Parietal lobe (tissue), 2 donors: Measurements from ENCODE around the gene TEDC2. TPM values are rescaled to one million over a fixed set of nuclear protein-coding genes. Genes with fewer than 3 reads are reported as not detected.

Source experiments
- small RNA-seq: library from RNA; depleted of rRNA; stranded (forward); fragments of <200 nt; gene quantifications from one replicate; pipeline ENCODE3, GENCODE V24; 2014; ENCODE audit warnings: low replicate concordance
- total RNA-seq: library from RNA; depleted of rRNA; stranded (reverse); fragments of >200 nt; gene quantifications from one replicate; pipeline ENCODE4 v1.2.3, GENCODE V29; 2014

TEDC2 gene
- 12.2 TPM for total RNA-seq

GRCh38 chr16:2459647-2460390, at the start of gene TEDC2:
TEDC2 (plus strand) TSS chr16:2460109; CDS start chr16:2460145, 36 bp downstream.

GRCh38 chr16:2429034-2429770, 30.7 kb upstream of the TEDC2 start, which contains the start of gene CCNF:
CCNF (plus strand) TSS chr16:2429447; CDS start chr16:2429482, 35 bp downstream.

GRCh38 chr16:2471016-2471652, 11.2 kb downstream of the TEDC2 start, which contains the start of gene NTN3:
NTN3 (plus strand) TSS chr16:2471297; CDS start chr16:2471702, 405 bp downstream.

GRCh38 chr16:2474877-2475412, 15.0 kb downstream of the TEDC2 start, which contains the start of gene TBC1D24:
TBC1D24 (plus strand) TSS chr16:2475127; CDS start chr16:2496149, 21,022 bp downstream.

GRCh38 chr16:2513405-2514332, 53.8 kb downstream of the TEDC2 start, which contains the start of gene ATP6V0C:
ATP6V0C (plus strand) TSS chr16:2513952; CDS start chr16:2514104, 152 bp downstream.

Small RNAs within 50 kb of the gene (small RNA-seq; reads per million reads assigned to genes)
- not detected for gene MIR6768

Other genes starting within 250 kb of the TEDC2 start
- 8.5 TPM for gene BRICD5, start 249.2 kb upstream of the TEDC2 start, total RNA-seq
- 23.8 TPM for gene PGP, start 245.3 kb upstream of the TEDC2 start, total RNA-seq
- 46.6 TPM for gene E4F1, start 236.5 kb upstream of the TEDC2 start, total RNA-seq
- gene DNASE1L2, start 223.7 kb upstream of the TEDC2 start, total RNA-seq, result 7.5 TPM
- gene ECI1, start 208.5 kb upstream of the TEDC2 start, total RNA-seq, result 16.3 TPM
- 129 TPM for gene RNPS1, start 192.0 kb upstream of the TEDC2 start, total RNA-seq
- gene ABCA3, start 119.4 kb upstream of the TEDC2 start, total RNA-seq, result 57.3 TPM
- 13.5 TPM for gene CCNF, start 30.7 kb upstream of the TEDC2 start, total RNA-seq
- 6.6 TPM for gene NTN3, start 11.2 kb downstream of the TEDC2 start, total RNA-seq
- 31.3 TPM for gene TBC1D24, start 15.0 kb downstream of the TEDC2 start, total RNA-seq
- 23.8 TPM for gene ATP6V0C, start 53.8 kb downstream of the TEDC2 start, total RNA-seq
- 30.4 TPM for gene AMDHD2, start 60.3 kb downstream of the TEDC2 start, total RNA-seq
- gene CEMP1, start 71.3 kb downstream of the TEDC2 start, total RNA-seq, result not detected
- 34.1 TPM for gene PDPK1, start 77.9 kb downstream of the TEDC2 start, total RNA-seq
- 27.9 TPM for gene KCTD5, start 222.4 kb downstream of the TEDC2 start, total RNA-seq